Activated naive CD4-positive, alpha-beta T cell treated with anti-CD3 and anti-CD28 coated beads for 36 hours (primary cell): Measurements from ENCODE around the gene CLC. TPM values are rescaled to one million over a fixed set of nuclear protein-coding genes. Genes with fewer than 3 reads are reported as not detected.
"Not testable (repeated sequence)": the region's sequence is repeated elsewhere in the genome, so short reads cannot be mapped to it uniquely, and the experiment has no call there.

ENCODE experiments used
- CTCF ChIA-PET: fragments of 350-600 bp; sonication (Branson Sonifier 250); formaldehyde crosslinking; loops from one replicate; lab custom pipeline; 2021; ENCODE audit warnings: antibody characterized with exemption; lab: Charles Lee
- DNase-seq: peaks from one replicate; pipeline ENCODE4 v3.0.0-alpha.2; 2020
- H3K27ac Mint-ChIP-seq: one replicate; pipeline ENCODE4 v1.8.0; 2021; ENCODE audit warnings: mild to moderate bottlenecking, mixed read lengths
- H3K27me3 Mint-ChIP-seq: one replicate; pipeline ENCODE4 v1.8.0; 2021; ENCODE audit warnings: low read depth, mixed read lengths
- H3K36me3 Mint-ChIP-seq: one replicate; pipeline ENCODE4 v1.8.0; 2021; ENCODE audit warnings: low read depth, mixed read lengths
- H3K4me1 Mint-ChIP-seq: one replicate; pipeline ENCODE4 v1.8.0; 2021; ENCODE audit warnings: low read depth, mixed read lengths
- H3K4me3 Mint-ChIP-seq: one replicate; pipeline ENCODE4 v1.8.0; 2021; ENCODE audit warnings: mild to moderate bottlenecking, moderate library complexity, mixed read lengths
- H3K9me3 Mint-ChIP-seq: one replicate; pipeline ENCODE4 v1.8.0; 2021; ENCODE audit warnings: mixed read lengths
- intact Hi-C: fragments of 100-400 bp; cut with micrococcal nuclease; formaldehyde crosslinking; loops from one replicate; pipeline ENCODE4 v1.15.1; 2023
- total RNA-seq, 2 experiments: library from RNA; stranded (reverse); gene quantifications; one replicate each; pipeline ENCODE4 v1.2.3, GENCODE V29; 2021

CLC gene
- total RNA-seq, 2 experiments from 2014 or later = not detected

DNA sequence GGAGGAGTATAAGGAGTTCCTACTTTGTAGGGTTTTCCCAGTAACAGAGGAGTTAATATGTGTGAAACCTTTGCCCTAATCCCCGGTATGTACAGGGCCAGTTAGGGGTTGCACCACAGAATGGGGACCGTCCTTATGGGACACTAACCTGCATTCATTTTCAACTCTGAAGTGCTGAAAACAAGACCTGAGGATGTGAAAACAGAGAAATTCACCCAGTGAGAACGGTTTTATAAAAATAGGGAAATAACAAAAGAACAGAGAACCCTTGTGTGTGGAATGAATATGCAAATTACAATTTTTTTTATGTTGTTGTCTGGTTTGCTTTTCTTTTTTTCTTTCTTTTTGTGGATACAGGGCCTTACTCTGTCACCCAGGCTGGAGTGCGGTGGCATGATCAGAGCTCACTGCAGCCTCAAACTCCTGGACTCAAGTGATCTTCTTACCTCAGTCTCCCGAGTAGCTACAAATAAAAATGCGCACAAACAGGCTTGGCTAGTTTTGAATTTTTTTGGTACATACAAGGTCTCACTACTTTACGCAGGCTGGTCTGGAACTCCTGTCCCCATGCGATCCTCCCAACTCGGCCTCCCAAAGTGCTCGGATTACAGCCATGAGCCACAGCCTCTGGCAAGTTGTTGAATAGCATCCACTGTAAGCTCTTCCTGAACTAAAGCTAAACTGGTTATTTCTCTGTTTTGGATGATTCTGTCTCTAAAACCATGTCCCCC lies 10.6 kb downstream of the CLC start:
- DNase-seq = no peak
- Mint-ChIP-seq H3K27me3 (no peaks in the 10 kb centered on the region), H3K36me3 (no peaks in the 10 kb centered on the region), H3K27ac (no peak overlapping the region), H3K4me1 (no peaks in the 10 kb centered on the region), H3K9me3 (no peaks in the 10 kb centered on the region), H3K4me3 (no peak overlapping the region)
- CTCF ChIA-PET = no interaction called here
- intact Hi-C loops = no loop called here

DNA sequence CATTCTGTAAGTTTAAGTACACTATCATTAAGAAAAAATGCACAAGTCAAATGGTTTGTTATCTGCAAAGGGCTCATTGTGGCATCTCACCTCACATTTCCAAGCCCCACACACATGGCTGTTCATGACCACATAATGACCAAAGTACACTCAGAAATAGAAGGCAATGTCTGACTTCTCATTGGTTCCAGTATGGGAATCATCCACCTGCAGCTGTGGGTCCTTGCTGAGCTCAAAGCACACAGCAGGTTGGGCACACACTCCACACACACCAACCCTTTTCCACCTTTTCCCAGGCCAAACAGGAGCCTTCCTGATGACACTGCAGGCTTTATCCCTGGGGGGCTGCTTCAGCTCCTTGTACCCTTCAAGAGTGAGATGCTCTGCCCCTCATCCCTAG lies 11.8 kb downstream of the CLC start:
- Mint-ChIP-seq H3K27me3 (peaks cover 3% of the 10 kb centered on the region), H3K36me3 (no peaks in the 10 kb centered on the region), H3K4me1 (no peaks in the 10 kb centered on the region), H3K4me3 (no peak overlapping the region), H3K27ac (no peak overlapping the region), H3K9me3 (no peaks in the 10 kb centered on the region)
- CTCF ChIA-PET = no interaction called here
- no peak for DNase-seq
- intact Hi-C loops = no loop called here

DNA sequence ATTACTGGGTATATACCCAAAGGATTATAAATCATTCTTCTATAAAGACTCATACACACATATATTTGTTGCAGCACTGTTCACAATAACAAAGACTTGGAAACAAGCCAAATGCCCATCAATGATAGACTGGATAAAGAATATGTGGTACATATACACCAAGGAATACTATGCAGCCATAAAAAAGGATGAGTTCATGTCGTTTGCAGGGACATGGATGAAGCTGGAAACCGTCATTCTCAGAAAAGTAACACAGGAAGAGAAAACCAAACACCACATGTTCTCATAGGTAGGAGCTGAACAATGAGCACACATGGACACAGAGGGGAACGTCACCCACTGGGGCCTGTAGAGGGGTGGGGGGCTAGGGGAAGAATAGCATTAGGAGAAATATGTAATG lies 17.7 kb downstream of the CLC start:
- H3K27me3 Mint-ChIP-seq, H3K4me3 Mint-ChIP-seq, H3K36me3 Mint-ChIP-seq, H3K27ac Mint-ChIP-seq, DNase-seq, H3K9me3 Mint-ChIP-seq, intact Hi-C loops, CTCF ChIA-PET: not testable (repeated sequence)
- peaks cover 14% of the 10 kb centered on the region for H3K4me1 Mint-ChIP-seq

GRCh38 chr19:39710333-39710890 lies 27.4 kb downstream of the CLC start:
- Mint-ChIP-seq H3K4me1 (peaks cover 39% of the 10 kb centered on the region), H3K4me3 (no peak overlapping the region), H3K27ac (no peak overlapping the region), H3K27me3 (no peaks in the 10 kb centered on the region), H3K9me3 (no peaks in the 10 kb centered on the region), H3K36me3 (peaks cover 2% of the 10 kb centered on the region)
- CTCF ChIA-PET = no interaction called here
- DNase-seq = no peak
- intact Hi-C loops = no loop called here

DNA sequence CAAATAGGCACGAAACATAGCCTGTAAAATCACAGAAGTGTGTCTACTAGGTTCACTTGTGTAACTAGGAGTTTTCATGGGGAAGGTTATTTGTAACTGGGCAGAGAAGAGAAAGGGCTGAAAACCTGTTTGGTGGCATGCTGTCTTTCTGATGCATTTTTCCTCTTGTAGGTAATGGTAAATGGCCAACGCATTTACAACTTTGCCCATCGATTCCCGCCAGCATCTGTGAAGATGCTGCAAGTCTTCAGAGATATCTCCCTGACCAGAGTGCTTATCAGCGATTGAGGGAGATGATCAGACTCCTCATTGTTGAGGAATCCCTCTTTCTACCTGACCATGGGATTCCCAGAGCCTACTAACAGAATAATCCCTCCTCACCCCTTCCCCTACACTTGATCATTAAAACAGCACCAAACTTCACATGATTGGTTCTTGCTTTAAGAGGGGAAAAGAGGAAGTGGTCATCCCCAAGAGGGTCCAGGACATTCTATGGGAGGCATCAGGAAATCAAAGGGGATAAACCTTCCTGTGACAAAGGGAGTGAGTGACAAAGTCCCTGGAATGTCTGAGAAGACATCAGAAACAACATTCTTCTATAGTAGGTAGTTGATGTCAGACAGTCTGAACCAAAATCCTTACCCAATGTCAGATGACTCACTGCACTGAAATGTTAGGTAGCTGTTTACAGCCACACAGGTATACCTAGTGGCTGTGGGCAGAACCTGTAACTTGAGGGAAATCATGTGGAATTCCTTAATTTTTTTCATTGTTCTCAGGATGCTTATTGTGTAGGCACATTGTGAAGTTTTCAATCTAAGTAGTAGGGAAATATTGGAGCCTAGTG lies 28.6 kb downstream of the CLC start:
- no peak overlapping the region for H3K4me3 Mint-ChIP-seq
- CTCF ChIA-PET = no interaction called here
- H3K27ac Mint-ChIP-seq = no peak overlapping the region
- peaks cover 2% of the 10 kb centered on the region for H3K36me3 Mint-ChIP-seq
- peaks cover 50% of the 10 kb centered on the region for H3K4me1 Mint-ChIP-seq
- no peak for DNase-seq
- H3K27me3 Mint-ChIP-seq = no peaks in the 10 kb centered on the region
- no peaks in the 10 kb centered on the region for H3K9me3 Mint-ChIP-seq
- intact Hi-C loops = no loop called here

GRCh38 chr19:39708594-39708993 lies 29.2 kb downstream of the CLC start:
- Mint-ChIP-seq H3K4me1 (peaks cover 54% of the 10 kb centered on the region), H3K27me3 (no peaks in the 10 kb centered on the region), H3K4me3 (no peak overlapping the region), H3K36me3 (peaks cover 2% of the 10 kb centered on the region), H3K9me3 (no peaks in the 10 kb centered on the region), H3K27ac (no peak overlapping the region)
- CTCF ChIA-PET = no interaction called here
- DNase-seq = no peak
- intact Hi-C loops = no loop called here

- CTCF ChIA-PET = interaction anchor here (0.7 to 1.9 kb wide), 3 partner anchors 31 to 160 kb away, joined by 3 to 5 read pairs (median 3); no protein-coding TSS in a partner anchor
- H3K27ac Mint-ChIP-seq = peak overlapping the region; percentile 79
- intact Hi-C loops = no loop called here
- H3K27me3 Mint-ChIP-seq = no peaks in the 10 kb centered on the region
- no peaks in the 10 kb centered on the region for H3K9me3 Mint-ChIP-seq
- DNase-seq = peak; percentile 79
- H3K36me3 Mint-ChIP-seq = peaks cover 2% of the 10 kb centered on the region
- peak overlapping the region; percentile 52 for H3K4me3 Mint-ChIP-seq
- peaks cover 51% of the 10 kb centered on the region for H3K4me1 Mint-ChIP-seq
Observed at GRCh38 chr19:39705578-39706188, 32.1 kb downstream of the CLC start.

GRCh38 chr19:39704181-39705044 lies 33.4 kb downstream of the CLC start, which contains the start of gene LGALS14:
Gene LGALS14 (plus strand): TSS chr19:39704481. CDS start chr19:39704529, 48 bp downstream.
- Mint-ChIP-seq H3K4me1 (peaks cover 39% of the 10 kb centered on the region), H3K4me3 (peak within 1 kb of the TSS; percentile 34), H3K36me3 (peaks cover 2% of the 10 kb centered on the region), H3K27me3 (no peaks in the 10 kb centered on the region), H3K9me3 (no peaks in the 10 kb centered on the region), H3K27ac (peak within 1 kb of the TSS; percentile 79)
- intact Hi-C loops = loop anchor here (1.0 kb wide), 1 partner anchor 25 kb away; no protein-coding TSS in a partner anchor
- CTCF ChIA-PET = interaction anchor here (1.3 to 1.9 kb wide), 2 partner anchors 30 to 159 kb away, joined by 3 to 5 read pairs; no protein-coding TSS in a partner anchor
- DNase-seq = peak; percentile 60

GRCh38 chr19:39701291-39701690 lies 36.5 kb downstream of the CLC start:
- Mint-ChIP-seq H3K27me3 (no peaks in the 10 kb centered on the region), H3K4me3 (no peak overlapping the region), H3K9me3 (no peaks in the 10 kb centered on the region), H3K4me1 (peaks cover 31% of the 10 kb centered on the region), H3K36me3 (no peaks in the 10 kb centered on the region), H3K27ac (no peak overlapping the region)
- intact Hi-C loops = no loop called here
- no peak for DNase-seq
- CTCF ChIA-PET = interaction anchor here (0.7 to 1.0 kb wide), 2 partner anchors 27 to 488 kb away, joined by 3 read pairs; no protein-coding TSS in a partner anchor

- no peaks in the 10 kb centered on the region for H3K9me3 Mint-ChIP-seq
- no peak overlapping the region for H3K27ac Mint-ChIP-seq
- no peaks in the 10 kb centered on the region for H3K27me3 Mint-ChIP-seq
- DNase-seq = no peak
- CTCF ChIA-PET = interaction anchor here (1.2 kb wide), 1 partner anchor 24 kb away, joined by 4 read pairs; no protein-coding TSS in a partner anchor
- intact Hi-C loops = no loop called here
- no peak overlapping the region for H3K4me3 Mint-ChIP-seq
- no peaks in the 10 kb centered on the region for H3K36me3 Mint-ChIP-seq
- H3K4me1 Mint-ChIP-seq = peaks cover 7% of the 10 kb centered on the region
Observed at GRCh38 chr19:39698535-39698934, 39.3 kb downstream of the CLC start.

DNA sequence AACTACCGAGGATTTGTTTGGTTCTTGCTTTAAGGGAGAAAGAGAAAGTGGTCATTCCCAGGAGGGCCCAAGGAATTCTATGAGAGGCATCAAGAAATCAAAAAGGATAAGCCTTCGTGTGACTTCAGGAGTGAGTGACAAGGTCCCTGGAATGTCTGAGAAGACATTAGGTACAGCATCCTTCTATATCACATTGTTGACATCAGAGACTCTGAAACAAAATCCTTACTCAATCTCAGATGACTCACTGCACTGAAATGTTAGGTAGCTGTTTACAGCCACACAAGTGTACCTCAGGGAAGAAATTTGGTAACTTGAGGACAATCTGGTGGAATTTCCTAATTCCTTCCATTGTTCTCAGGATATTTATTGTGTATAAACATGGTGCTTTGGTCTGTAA lies 41.4 kb downstream of the CLC start:
- Mint-ChIP-seq H3K36me3 (no peaks in the 10 kb centered on the region), H3K4me1 (peaks cover 6% of the 10 kb centered on the region), H3K9me3 (no peaks in the 10 kb centered on the region), H3K4me3 (no peak overlapping the region), H3K27me3 (no peaks in the 10 kb centered on the region), H3K27ac (no peak overlapping the region)
- CTCF ChIA-PET = no interaction called here
- intact Hi-C loops = no loop called here
- no peak for DNase-seq
